Measurements from ENCODE around the gene TMEM30B.
"Not testable (repeated sequence)": the region's sequence is repeated elsewhere in the genome, so short reads cannot be mapped to it uniquely, and the experiment has no call there.

TMEM30B gene

DNA sequence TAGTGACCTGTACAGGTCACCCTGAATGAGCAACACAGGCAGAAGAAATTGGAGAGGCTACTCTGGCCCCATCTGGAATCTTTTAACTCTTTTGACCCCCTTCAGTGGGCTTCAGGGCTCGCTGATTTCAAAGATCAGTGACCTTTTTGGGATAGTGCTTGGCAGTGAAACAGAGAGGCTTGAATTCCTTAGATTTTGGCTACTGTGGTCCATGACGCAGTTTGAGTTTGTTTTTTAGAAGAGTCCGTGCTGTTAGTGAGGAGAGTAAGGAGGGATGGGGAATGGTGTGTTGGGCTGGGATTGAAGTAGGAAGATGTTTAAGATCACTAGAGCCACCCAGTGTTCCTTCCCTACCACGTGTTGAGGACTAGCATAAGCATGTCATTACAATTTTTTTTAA, 16.5 kb downstream of the TMEM30B start:
- DNase-seq, result no peak

DNA sequence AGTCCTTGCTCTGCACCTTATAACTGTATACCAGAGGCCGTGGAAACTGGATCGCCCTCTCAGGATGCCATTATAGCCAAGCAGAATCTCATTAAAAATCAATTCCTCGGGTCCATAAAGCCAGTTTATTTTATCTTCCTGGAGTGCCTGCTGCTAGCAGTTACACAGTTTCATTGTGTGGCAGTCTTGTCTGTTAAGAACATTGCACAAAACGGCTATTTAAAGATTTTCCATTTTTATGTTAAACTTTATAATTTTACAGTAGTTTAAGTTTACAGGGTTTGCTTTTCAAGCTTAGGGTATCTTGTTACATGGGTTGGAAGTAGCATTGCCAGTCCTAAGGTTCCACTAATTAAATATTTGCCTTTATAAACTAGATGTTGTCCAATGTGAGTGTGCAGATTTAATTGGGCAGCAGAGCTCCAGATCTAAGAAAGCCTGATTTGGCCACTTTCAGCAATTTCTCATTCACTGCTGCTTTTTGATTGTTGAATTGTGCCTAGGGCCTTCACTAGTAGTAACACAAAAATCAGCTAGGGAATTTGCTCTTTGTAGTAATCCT, 17.0 kb downstream of the TMEM30B start:
- no peak for DNase-seq

DNA sequence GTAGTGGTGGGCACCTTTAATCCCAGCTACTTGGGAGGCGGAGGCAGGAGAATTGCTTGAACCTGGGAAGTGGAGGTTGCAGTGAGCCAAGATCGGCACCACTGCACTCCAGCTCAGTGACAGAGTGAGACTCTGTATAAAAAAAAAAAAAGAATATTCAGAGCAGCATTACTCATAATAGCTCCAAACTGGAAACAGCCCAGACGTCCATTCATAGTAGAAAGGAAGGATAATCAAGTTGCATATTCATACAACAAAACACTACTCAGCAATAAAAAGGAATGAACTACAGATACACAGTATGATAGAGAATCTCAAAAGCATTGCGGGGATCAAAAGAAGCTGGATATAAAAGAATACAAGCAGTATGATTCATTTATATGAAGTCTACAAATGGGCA, 19.1 kb downstream of the TMEM30B start:
- DNase-seq, result no peak

DNA sequence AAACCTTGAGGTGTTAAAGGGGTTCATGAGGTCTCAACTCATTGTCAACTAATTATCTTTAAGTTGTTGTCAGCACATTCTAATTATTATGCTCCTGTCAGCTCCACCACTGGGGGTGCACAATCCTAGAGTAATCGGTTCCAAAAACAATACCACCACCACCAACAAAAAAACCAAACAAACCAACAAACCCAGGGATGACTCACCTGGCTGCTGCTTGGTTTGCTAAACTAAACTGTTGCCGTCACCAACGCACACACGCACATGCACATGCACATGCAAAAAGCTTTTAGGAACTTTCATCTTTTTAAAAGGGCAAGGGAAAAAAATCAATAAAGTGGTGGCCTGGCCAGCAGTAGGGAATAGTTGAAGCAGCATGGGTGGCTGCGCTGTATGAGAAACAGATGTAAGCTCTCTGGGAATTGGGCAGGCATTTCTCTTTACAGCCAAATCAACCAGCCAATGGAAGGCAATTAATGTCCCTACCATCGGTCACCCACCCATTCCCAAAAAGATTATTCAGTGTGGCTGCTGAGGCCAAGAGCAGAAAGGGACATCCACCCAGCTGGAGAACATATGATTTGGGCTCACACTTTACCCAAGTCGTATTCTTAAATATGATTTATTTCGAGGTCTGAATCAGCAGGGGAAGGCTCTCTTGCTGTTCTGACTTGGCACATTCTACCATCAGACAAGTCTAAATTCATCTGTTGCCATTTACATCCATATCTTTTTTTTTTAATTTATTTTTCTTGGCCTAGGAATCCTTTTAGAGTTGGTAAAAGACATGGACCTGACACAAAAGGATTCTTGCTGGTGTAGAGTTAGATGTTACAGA, 20.0 kb downstream of the TMEM30B start:
- no peak for DNase-seq

DNA sequence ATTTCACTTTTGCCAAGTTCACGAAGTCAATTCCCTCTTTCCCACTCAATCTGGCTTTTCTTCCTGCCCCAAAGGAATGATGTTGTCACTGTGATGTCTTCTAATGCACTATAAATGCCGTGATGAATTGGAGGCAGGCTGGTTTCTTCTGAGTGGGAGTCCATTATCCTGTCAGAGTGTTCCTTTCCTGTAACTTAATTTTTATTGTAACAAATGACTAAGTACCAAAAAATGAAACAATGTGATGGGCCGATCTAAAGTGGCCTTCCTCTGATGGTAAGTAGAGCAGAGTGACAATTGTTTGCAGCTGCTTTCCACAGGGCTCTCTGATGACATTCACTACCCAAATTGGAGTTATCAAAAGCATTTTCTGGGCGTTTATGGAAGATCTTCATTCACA, 22.2 kb downstream of the TMEM30B start:
- DNase-seq, result no peak

DNA sequence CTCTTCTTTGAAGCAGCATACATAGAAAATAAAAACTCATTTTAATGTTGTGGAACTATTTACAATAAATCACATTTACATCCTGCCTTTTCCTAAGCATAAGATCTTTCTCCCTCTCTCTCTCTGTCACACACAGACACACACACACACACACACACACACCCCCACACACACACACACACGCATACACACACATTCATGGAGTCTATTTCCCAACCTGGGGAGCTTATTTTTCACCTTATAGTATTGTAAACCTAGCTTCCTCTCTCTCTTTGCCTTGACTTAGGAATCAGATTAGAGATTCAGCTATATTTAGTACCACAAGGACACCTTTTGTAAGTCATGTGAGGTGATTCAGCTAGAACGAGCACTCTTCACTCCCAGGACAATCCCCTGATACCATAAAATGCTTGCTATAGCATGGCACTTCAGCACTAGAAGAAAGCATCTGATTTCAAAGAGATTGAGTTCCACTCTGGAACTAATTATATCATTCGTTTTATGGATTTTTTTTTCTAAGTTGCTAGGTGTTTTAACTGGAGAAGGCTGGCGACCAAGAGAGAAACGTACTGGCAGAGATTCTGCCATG, 23.6 kb downstream of the TMEM30B start:
- no peak for DNase-seq

DNA sequence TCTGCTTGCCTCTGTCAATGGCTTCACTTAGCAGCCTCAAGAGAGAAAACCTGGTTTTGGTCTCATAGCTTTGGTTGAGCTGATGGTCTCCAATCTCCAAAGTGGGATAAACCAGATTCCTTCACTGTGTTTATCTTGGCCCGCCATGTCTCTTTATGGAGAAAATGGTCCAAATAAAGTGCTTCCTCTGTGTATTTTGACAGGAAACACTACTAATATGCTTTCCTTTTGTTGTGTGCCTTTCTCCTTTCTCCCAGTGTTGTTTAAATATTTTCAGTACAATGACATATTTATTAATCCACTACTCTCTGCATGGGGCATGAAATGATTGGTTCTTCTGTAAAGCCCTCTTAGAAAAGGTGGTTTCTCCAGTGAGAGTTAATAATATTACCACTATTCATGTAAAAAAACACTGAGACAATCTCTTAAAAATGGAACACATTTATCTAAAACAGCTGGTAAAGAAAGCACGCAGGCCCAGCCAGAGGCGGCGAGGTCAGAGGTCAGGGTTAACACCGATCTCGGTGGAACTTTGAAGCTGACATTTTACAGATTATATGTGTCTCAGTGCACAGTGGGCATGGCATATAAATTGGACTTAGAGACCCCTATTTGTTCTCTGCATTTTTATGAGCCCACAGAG, 24.2 kb downstream of the TMEM30B start:
- DNase-seq, result no peak

DNA sequence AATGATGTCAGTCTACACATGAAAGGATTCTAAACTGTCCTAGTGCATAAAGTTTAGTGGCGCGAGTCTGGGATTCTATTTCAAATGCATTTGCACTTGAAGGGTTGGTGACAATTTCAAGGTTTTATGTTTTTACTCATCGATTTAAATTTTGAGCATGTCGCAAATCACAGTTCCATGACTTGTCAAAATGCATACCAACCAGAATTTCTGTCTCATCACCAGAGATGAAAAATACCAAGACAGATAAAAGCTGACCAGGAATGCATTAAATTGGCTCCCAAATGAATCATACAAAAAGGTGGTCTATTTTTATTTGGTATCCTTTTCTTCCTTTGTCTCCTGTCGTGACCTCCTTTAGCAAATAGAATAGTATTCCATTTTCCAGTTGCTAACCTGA, 25.2 kb downstream of the TMEM30B start:
- DNase-seq, result no peak

DNA sequence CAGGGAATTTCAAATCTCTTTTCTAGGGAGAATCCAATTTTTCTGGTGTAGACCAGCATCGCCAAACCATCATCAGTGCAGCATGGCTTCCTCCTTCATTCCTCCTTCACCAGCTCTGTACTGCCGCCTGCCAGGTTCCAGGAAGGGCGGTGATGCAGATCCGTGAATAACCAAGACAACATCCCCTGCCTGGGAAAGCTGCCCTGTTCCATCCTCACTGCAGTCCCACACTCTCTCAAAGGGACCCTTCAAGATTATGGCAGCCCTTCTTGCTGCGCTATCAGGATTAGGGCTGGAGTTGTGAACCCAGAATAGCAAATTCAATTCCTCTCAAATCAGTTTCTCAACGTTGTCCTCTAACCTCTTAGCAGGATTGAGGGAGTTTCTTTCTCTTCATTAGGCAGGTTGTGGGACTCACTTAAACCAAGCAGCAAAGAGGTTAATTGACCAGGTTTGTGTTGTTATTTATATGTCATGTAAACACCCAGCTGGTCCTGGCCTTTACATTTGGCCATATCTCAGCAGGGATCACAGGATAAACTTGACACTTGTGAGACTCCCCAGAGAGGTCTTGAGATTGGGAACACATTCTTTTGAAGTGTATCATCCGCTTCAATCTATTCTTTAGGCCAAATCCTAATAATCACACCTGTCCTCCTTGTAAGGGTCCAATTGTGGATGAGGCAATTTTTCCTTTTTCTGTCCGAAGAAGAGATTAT, 26.2 kb downstream of the TMEM30B start:
- DNase-seq, result no peak

DNA sequence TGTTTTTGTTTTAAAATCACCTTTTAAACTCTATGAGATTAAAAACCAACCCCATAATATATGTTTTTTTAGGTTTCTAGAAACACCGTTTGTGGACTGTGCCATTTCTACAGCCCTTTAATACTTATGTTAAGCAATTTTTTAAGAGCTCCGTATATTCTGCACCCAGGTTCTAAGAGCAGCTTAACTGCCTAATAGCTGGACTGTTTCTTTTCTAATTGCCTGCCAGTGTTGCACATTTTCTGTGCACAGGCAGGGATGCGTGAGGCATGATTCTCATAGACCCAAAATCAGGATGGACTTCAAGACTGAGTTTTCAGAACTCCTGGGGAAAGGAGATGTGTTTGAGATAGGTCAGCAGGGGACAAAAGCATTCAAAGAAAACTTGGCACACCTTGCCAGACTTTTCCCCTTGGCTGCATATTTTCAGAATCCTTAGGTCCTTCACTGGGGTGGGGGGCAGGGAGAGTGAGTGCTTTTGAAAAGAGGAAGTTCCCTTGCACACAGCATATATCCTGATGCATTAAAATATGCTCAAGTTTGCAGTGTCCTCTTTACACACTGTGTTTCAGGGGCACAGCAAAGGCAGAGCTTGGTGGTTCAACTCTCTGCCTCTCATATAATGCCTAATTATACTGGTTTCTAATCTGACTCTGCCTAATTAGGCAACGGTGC, 27.9 kb downstream of the TMEM30B start:
- DNase-seq, result no peak

DNA sequence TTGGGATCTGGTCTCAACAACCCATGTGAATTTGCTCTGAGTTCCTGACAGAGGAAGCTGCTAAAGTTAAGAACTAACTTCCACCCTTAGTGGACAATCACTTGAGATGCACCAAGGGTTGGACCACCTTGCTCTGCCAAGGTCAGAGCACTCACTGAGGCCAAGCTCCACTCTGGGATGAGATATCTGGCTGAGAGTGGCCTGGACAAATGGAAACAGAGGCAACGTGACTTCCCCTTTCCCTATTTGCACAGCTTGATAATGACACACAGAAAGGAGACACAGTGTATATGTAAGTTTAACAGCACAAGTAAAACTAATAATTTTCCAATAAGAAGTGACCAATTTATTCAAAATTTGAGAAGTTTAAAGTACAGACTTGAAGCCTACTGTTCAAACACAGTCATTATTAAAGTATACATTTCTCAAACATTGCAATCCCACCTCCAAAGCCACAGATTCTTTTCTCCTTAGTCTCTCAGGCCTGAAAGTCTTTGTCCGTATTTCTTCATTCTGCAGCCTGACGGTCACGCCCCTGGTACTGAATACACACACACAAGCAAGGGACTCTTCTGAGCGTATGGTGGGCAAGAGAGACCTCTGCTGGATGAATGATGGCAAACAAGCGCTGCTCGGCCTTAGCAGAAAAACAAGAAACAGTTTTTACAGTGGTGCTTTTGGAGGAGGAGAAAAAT, 28.6 kb downstream of the TMEM30B start:
- DNase-seq, result peak; percentile 48

DNA sequence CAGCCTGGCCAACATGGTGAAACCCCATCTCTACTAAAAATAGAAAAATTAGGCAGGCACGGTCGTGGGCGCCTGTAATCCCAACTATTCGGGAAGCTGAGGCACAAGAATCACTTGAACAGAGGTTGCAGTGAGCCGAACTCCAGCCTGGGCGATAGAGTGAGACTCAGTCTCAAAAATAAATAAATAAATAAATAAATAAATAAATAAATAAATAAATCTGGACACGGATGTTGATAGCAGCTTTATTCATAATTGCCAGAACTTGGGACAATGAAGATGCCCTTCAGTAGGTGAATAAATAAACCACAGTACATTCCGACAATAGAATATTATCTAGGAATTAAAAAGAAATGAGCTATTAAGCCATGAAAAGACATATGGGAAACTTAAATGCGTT, 31.1 kb downstream of the TMEM30B start:
- DNase-seq, result no peak

DNA sequence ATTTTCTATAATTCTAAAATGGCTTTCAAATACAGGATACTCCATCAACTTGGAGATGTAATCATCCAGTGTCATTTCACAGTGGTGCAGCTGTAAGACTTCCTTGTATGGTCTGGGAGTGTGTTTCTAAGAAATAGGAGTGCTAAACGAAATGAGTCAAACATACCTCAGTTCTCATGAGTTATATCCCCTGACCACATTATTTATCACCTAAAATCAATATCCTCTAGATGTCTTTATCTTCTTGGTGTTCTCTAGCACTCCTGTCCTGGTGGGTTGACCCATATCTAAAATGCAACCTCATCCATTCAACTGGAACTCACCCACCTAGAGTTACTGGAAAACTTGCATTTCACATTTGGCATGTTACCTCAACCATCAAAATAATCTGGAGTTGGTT, 33.2 kb downstream of the TMEM30B start:
- no peak for DNase-seq

DNA sequence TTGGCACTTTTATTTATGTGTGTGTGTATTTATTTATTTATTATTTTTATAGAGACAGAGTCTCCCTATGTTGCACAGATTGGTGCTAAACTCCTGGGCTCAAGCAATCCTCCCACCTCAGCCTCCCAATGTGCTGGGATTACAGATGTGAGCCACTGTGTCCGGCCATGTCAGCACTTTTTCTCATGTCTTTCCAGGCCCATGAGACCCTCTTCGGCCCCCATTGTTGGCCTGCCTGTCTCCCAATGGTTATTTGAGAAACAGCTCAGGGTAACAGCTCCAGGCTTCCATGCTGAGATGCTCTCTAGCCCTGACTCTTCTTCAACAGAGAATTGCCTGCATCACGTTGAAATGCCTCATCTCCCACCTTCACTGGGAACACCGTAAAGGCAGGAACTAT, 34.4 kb downstream of the TMEM30B start:
- DNase-seq, result no peak

DNA sequence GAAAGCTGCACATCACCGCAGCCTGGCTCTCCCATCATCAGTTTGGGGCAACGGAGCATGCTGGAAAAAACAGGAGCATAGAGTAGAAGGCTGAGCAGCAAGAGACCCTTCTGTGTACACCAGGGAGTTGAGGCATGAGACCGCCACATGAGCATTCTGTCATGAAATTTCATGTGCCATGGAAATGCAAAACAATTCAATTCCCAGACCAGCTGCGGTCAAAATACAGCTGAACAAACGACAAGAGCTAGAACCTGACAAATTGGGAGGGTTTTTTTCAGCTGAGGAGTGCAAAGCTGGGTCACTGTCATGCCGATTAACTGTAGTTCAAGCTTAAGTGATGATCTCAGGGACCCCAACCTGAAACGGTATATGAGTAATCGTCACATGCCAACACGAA, 37.1 kb downstream of the TMEM30B start:
- no peak for DNase-seq

DNA sequence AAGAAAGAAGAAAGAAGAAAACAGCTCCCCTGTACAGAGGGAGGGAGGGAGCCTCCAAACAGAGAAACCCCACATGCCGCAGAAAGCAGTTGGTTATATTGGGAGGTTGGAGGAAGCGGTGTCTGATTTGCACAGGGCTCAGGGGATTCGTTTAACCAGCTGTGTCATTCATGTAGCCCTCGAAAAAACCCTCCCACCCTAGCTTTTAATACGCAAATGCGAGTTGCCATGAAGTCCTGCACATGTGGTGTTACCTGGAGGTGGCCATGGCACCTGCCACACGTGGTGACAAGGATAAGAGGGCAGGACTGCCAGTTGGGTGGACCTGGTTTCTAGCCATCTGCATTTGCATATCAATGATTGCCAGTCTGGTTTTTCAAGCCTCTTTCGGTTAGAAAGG, 40.9 kb downstream of the TMEM30B start:
- no peak for DNase-seq

DNA sequence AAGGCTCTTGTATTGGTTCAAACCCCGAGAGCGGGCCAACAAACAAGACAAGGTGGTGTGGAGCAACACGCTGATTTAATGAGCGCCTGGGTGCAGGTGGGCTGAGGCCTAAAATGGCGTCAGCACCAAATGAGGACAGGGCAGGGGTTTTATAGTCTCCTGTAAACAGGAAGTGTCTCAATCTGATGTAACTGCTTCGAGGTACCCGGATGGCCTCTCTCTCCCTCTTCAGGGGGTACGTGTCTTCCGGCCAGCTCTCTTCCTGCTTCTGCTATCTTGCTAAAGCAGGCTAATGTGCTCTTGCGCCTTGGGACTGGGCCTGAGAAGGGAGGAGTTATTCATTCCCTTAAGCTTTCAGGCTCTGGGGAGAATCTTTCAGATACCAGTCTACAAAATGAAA, 41.9 kb downstream of the TMEM30B start:
- not testable (repeated sequence) for DNase-seq

DNA sequence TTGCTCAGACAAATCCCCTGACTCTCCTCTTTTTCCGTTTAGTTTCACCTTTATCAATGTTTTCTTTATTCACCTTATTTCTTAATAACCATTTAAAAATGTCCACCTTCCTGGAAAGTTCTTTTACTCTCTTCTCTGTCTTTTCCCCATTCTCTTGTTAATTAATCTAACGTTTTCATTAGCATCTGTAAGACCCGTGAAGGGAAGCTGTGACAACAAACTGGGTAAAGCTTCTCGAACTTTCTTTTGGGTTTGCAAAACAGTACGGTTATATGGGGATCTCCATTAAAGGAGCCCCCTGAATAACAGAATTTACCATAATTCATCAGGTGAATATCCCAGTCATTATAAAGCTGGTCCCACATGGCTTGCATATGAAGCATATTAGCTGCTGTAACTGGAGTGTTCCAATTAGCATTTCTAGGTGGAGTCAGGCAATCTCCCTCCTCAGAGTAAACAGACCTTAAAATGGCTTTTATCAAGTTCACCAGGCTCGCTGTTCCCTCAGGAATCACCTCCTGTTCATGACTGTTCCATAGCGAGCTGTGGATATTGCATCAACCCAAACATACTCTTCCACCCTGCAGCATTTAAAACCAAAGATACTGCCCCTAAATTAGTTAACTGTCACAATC, 42.4 kb downstream of the TMEM30B start:
- DNase-seq, result no peak

DNA sequence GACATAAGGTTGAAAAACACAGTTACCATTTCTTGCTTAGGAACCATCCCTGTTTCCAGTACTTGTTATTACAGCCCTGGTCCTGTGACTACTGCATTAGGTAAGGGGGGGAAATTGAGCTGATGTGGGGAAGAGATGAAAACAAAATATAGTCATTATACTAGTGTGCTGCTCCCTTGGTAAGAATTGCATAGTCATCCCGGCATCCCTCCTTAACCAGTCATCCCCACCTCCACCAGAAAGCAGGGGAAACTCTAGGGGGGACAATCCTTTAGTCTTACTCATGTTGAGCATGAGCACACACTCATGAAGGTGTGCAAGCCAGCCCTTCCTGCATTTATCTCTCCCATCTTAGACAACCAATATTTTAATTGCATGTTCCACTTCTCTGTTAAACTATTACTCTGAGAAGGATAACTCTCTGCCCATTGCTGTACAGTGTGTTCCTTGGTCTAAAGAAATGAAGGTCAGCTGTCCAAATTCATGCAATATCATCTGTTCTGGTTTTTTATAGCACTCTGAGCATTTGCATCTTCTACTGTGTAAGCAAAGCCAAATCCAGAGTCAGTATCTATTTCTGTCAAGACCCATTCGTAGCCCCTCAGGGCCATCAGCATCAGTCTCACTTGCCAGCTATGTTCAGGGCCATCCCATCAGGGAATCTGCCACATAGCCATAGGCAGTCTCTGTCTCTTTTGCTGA, 46.8 kb downstream of the TMEM30B start:
- DNase-seq, result no peak

DNA sequence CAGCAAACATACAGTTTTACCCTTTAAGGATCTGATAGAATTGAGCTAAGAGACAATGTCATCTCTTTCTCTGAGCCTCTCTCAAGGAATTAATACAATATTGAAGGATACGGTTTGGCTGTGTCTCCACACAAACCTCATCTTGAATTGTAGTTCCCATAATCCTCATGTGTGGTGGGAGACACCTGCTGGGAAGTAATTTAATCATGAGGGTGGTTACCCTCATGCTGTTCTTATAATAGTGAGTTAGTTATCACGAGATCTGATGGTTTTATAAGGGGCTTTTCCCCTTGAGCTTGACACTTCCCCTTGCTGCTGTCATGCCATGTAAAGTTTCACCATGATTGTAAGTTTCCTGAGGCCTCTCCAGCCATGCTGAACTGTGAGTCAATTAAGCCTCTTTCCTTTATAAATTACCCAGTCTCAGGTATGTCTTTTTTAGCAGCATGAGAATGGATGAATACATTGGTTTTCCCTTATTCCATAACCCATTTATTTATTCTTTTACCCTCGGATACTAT, 47.6 kb downstream of the TMEM30B start:
- DNase-seq, result no peak

DNA sequence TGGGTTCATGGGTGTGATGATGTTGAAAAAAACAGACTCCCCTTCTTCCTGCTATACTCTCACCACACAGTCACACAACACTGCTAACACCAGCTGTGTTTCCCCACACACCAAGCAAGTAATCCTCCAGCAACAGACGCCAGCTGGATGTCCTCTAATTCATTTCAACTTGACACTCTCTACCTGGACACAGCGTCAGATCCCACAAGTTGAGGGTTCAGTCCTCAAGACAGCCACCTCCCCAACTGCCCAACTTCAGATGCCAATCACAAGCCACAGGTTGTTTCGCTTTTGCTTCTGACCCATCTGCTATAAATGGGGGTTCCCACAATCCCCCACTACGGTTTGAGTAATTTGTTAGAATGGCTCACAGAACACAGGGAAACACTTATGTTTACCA, 49.3 kb downstream of the TMEM30B start:
- DNase-seq, result no peak

Data from 8988T (cell line).